ENCODE results near the gene GDPD4.

GDPD4 gene

GRCh38 chr11:77217156-77217555 is 84.3 kb downstream of the GDPD4 start:
- H3K9me3 ChIP-seq (ENCODE audit: control insufficient read depth, insufficient read depth, low read depth, low read length): no peaks in the 10 kb centered on the region
- no peak overlapping the region for H3K27ac ChIP-seq (ENCODE audit: extremely low read depth, low read depth, low read length)
- no peak overlapping the region for H3K4me3 ChIP-seq (ENCODE audit: low read depth, low read length)
- TF ChIP-seq, protein P1, sequence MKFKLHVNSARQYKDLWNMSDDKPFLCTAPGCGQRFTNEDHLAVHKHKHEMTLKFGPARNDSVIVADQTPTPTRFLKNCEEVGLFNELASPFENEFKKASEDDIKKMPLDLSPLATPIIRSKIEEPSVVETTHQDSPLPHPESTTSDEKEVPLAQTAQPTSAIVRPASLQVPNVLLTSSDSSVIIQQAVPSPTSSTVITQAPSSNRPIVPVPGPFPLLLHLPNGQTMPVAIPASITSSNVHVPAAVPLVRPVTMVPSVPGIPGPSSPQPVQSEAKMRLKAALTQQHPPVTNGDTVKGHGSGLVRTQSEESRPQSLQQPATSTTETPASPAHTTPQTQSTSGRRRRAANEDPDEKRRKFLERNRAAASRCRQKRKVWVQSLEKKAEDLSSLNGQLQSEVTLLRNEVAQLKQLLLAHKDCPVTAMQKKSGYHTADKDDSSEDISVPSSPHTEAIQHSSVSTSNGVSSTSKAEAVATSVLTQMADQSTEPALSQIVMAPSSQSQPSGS (tag by site-specific recombination; IDR thresholded peaks at IDR 0.05; ENCODE audit: low read depth): no peak
- TF ChIP-seq ZNF555 (tag by site-specific recombination; conservative IDR thresholded peaks at IDR 0.05) (no peak), ZNF837 (tag by site-specific recombination; IDR thresholded peaks at IDR 0.05) (no peak), ZBTB20 (tag by site-specific recombination; IDR thresholded peaks at IDR 0.05) (no peak), ZNF48 (tag by site-specific recombination; IDR thresholded peaks at IDR 0.05) (no peak), ZNF311 (tag by site-specific recombination; IDR thresholded peaks at IDR 0.05; ENCODE audit: borderline replicate concordance) (no peak), SETDB1 (IDR thresholded peaks at IDR 0.05; ENCODE audit: insufficient read length, low read length) (no peak), ZNF501 (tag by site-specific recombination; IDR thresholded peaks at IDR 0.05) (no peak), ZNF571 (tag by site-specific recombination; IDR thresholded peaks at IDR 0.05) (no peak)
- TF ChIP-seq, protein P2, sequence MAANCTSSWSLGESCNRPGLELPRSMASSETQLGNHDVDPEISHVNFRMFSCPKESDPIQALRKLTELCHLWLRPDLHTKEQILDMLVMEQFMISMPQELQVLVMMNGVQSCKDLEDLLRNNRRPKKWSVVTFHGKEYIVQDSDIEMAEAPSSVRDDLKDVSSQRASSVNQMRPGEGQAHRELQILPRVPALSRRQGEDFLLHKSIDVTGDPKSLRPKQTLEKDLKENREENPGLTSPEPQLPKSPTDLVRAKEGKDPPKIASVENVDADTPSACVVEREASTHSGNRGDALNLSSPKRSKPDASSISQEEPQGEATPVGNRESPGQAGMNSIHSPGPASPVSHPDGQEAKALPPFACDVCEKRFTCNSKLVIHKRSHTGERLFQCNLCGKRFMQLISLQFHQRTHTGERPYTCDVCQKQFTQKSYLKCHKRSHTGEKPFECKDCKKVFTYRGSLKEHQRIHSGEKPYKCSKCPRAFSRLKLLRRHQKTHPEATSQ (tag by site-specific recombination; IDR thresholded peaks at IDR 0.05): no peak
- CTCF ChIA-PET: interaction anchor here (0.9 to 1.1 kb wide), 3 partner anchors 12 to 332 kb away, joined by 3 to 4 read pairs (median 3); no protein-coding TSS in a partner anchor
- H3K36me3 ChIP-seq (ENCODE audit: control insufficient read depth in 2 of 2, insufficient read depth in 1 of 2, low read length in 2 of 2): no peaks in the 10 kb centered on the region
- H3K4me1 ChIP-seq (ENCODE audit: control insufficient read depth, insufficient read depth, low read length): no peaks in the 10 kb centered on the region
- POLR2A ChIA-PET: no interaction called here

- no peak overlapping the region for H3K27ac ChIP-seq (ENCODE audit: extremely low read depth, low read depth, low read length)
- no peak overlapping the region for H3K4me3 ChIP-seq (ENCODE audit: low read depth, low read length)
- CTCF ChIA-PET: interaction anchor here (1.6 kb wide), 1 partner anchor 27 kb away, joined by 4 read pairs; no protein-coding TSS in a partner anchor
- POLR2A ChIA-PET: no interaction called here
- no peaks in the 10 kb centered on the region for H3K9me3 ChIP-seq (ENCODE audit: control insufficient read depth, insufficient read depth, low read depth, low read length)
- H3K4me1 ChIP-seq (ENCODE audit: control insufficient read depth, insufficient read depth, low read length): no peaks in the 10 kb centered on the region
- H3K36me3 ChIP-seq (ENCODE audit: control insufficient read depth in 2 of 2, insufficient read depth in 1 of 2, low read length in 2 of 2): no peaks in the 10 kb centered on the region
- no peak for TF ChIP-seq ZNF133 (tag by site-specific recombination; IDR thresholded peaks at IDR 0.05)
- no peak for TF ChIP-seq ZNF473 (tag by site-specific recombination; IDR thresholded peaks at IDR 0.05)
- TF ChIP-seq PATZ1 (tag by site-specific recombination; IDR thresholded peaks at IDR 0.05): no peak
- no peak for TF ChIP-seq ZNF513 (tag by site-specific recombination; IDR thresholded peaks at IDR 0.05)
- no peak for TF ChIP-seq ZNF555 (tag by site-specific recombination; conservative IDR thresholded peaks at IDR 0.05)
- TF ChIP-seq, protein P3, sequence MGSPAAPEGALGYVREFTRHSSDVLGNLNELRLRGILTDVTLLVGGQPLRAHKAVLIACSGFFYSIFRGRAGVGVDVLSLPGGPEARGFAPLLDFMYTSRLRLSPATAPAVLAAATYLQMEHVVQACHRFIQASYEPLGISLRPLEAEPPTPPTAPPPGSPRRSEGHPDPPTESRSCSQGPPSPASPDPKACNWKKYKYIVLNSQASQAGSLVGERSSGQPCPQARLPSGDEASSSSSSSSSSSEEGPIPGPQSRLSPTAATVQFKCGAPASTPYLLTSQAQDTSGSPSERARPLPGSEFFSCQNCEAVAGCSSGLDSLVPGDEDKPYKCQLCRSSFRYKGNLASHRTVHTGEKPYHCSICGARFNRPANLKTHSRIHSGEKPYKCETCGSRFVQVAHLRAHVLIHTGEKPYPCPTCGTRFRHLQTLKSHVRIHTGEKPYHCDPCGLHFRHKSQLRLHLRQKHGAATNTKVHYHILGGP (tag by site-specific recombination; IDR thresholded peaks at IDR 0.05): no peak
- TF ChIP-seq ZNF558 (tag by site-specific recombination; IDR thresholded peaks at IDR 0.05): no peak
- no peak for TF ChIP-seq OSR2 (tag by site-specific recombination; IDR thresholded peaks at IDR 0.05)
- no peak for TF ChIP-seq RBAK (tag by site-specific recombination; IDR thresholded peaks at IDR 0.05)
- TF ChIP-seq ZNF24 (tag by site-specific recombination; IDR thresholded peaks at IDR 0.05): no peak
- TF ChIP-seq, protein P4, sequence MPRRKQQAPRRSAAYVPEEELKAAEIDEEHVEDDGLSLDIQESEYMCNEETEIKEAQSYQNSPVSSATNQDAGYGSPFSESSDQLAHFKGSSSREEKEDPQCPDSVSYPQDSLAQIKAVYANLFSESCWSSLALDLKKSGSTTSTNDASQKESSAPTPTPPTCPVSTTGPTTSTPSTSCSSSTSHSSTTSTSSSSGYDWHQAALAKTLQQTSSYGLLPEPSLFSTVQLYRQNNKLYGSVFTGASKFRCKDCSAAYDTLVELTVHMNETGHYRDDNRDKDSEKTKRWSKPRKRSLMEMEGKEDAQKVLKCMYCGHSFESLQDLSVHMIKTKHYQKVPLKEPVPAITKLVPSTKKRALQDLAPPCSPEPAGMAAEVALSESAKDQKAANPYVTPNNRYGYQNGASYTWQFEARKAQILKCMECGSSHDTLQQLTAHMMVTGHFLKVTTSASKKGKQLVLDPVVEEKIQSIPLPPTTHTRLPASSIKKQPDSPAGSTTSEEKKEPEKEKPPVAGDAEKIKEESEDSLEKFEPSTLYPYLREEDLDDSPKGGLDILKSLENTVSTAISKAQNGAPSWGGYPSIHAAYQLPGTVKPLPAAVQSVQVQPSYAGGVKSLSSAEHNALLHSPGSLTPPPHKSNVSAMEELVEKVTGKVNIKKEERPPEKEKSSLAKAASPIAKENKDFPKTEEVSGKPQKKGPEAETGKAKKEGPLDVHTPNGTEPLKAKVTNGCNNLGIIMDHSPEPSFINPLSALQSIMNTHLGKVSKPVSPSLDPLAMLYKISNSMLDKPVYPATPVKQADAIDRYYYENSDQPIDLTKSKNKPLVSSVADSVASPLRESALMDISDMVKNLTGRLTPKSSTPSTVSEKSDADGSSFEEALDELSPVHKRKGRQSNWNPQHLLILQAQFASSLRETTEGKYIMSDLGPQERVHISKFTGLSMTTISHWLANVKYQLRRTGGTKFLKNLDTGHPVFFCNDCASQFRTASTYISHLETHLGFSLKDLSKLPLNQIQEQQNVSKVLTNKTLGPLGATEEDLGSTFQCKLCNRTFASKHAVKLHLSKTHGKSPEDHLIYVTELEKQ (tag by site-specific recombination; IDR thresholded peaks at IDR 0.05; ENCODE audit: borderline replicate concordance): no peak
- no peak for TF ChIP-seq ZNF140 (tag by site-specific recombination; IDR thresholded peaks at IDR 0.05)
- TF ChIP-seq ZSCAN18 (tag by site-specific recombination; IDR thresholded peaks at IDR 0.05): no peak
Observed at GRCh38 chr11:77215106-77215505, 86.4 kb downstream of the GDPD4 start.

Measured in HEK293 (cell line).